GM19395 (cell line): ENCODE results near the gene CSMD2.
"Not testable (repeated sequence)": the region's sequence is repeated elsewhere in the genome, so short reads cannot be mapped to it uniquely, and the experiment has no call there.

Source experiments
- ATAC-seq: cut with Tn5 transposase; IDR thresholded peaks from one replicate; pipeline ENCODE4 v1.9.1; 2021; ENCODE audit warnings: mild to moderate bottlenecking, moderate library complexity; ENCODE audit not compliant: unreplicated experiment

CSMD2 gene

GRCh38 chr1:33519240-33519884 is 645.7 kb downstream of the CSMD2 start:
- ATAC-seq, result no peak

- ATAC-seq, result no peak
These were observed 647.3 kb downstream of the CSMD2 start for GRCh38 chr1:33517596-33518250.

- ATAC-seq, result no peak
These were observed 648.0 kb downstream of the CSMD2 start for GRCh38 chr1:33516891-33517567.

- ATAC-seq, result no peak
These were observed 648.6 kb downstream of the CSMD2 start for GRCh38 chr1:33516428-33516827.

- ATAC-seq, result no peak
These were observed 649.4 kb downstream of the CSMD2 start for GRCh38 chr1:33515607-33516006.

- ATAC-seq, result no peak
These were observed 649.9 kb downstream of the CSMD2 start for GRCh38 chr1:33515112-33515511.

- ATAC-seq, result no peak
These were observed 652.6 kb downstream of the CSMD2 start for GRCh38 chr1:33512226-33513011.

- not testable (repeated sequence) for ATAC-seq
These were observed 655.8 kb downstream of the CSMD2 start for GRCh38 chr1:33509276-33509675.

GRCh38 chr1:33508151-33508550 is 656.9 kb downstream of the CSMD2 start:
- ATAC-seq, result no peak

- ATAC-seq, result no peak
These were observed 657.4 kb downstream of the CSMD2 start for GRCh38 chr1:33507661-33508060.

GRCh38 chr1:33503506-33503905 is 661.5 kb downstream of the CSMD2 start:
- ATAC-seq, result no peak

- ATAC-seq, result no peak
These were observed 662.3 kb downstream of the CSMD2 start for GRCh38 chr1:33502726-33503125.

- no peak for ATAC-seq
These were observed 663.3 kb downstream of the CSMD2 start for GRCh38 chr1:33501774-33502173.

- ATAC-seq, result no peak
These were observed 663.7 kb downstream of the CSMD2 start for GRCh38 chr1:33501309-33501708.

GRCh38 chr1:33500547-33500946 is 664.5 kb downstream of the CSMD2 start:
- no peak for ATAC-seq

GRCh38 chr1:33497410-33497809 is 667.6 kb downstream of the CSMD2 start:
- no peak for ATAC-seq

- no peak for ATAC-seq
These were observed 670.1 kb downstream of the CSMD2 start for GRCh38 chr1:33494929-33495328.

GRCh38 chr1:33488624-33489023 is 676.4 kb downstream of the CSMD2 start:
- ATAC-seq, result no peak

GRCh38 chr1:33482412-33482811 is 682.6 kb downstream of the CSMD2 start:
- no peak for ATAC-seq

GRCh38 chr1:33477451-33477850 is 687.6 kb downstream of the CSMD2 start:
- ATAC-seq, result no peak

- no peak for ATAC-seq
These were observed 691.1 kb downstream of the CSMD2 start for GRCh38 chr1:33473900-33474299.
